HG02938 (cell line): ENCODE data around the gene CAMK1D.
"Not testable (repeated sequence)": the region's sequence is repeated elsewhere in the genome, so short reads cannot be mapped to it uniquely, and the experiment has no call there.

Experiments used
- ATAC-seq: cut with Tn5 transposase; IDR thresholded peaks from one replicate; pipeline ENCODE4 v1.9.1; 2021; ENCODE audit warnings: mild to moderate bottlenecking, moderate library complexity; ENCODE audit not compliant: unreplicated experiment

CAMK1D gene

DNA sequence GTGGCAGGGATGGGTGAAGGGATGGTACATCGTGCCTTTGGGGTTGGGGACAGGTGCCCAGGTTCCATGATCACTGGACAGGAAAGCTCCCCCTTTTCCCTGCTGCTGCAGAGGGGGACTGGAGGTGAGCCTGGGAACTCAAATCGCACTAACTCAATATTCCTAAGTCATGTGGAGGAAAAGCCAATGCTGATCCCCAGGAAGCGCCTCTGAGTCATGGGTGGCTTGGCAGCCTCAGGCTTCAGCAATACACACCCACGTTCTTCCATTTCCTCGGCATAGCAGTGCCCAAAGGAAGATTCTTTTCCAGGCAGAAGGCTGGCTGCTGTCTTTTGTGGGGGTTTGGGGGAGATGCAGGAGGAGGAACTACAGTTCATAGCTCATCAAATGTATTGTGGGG is 486.4 kb downstream of the CAMK1D start:
- no peak for ATAC-seq

DNA sequence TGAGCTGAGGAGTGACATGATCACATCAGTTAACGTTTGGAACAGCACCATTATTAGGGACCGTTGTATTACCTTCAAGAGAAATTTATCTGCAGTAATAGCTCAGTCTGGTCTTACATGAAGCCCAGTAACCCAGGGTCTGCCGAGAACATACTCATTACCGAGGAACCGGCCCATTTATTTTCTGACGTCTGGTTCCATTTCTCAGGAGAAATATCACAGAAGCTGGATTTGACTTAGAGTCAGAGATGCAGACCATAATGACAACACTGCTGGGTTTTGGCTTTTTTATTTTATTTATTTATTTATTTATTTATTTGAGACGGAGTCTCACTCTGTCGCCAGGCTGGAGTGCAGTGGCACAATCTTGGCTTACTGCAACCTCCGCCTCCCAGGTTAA is 489.0 kb downstream of the CAMK1D start:
- ATAC-seq, result no peak

DNA sequence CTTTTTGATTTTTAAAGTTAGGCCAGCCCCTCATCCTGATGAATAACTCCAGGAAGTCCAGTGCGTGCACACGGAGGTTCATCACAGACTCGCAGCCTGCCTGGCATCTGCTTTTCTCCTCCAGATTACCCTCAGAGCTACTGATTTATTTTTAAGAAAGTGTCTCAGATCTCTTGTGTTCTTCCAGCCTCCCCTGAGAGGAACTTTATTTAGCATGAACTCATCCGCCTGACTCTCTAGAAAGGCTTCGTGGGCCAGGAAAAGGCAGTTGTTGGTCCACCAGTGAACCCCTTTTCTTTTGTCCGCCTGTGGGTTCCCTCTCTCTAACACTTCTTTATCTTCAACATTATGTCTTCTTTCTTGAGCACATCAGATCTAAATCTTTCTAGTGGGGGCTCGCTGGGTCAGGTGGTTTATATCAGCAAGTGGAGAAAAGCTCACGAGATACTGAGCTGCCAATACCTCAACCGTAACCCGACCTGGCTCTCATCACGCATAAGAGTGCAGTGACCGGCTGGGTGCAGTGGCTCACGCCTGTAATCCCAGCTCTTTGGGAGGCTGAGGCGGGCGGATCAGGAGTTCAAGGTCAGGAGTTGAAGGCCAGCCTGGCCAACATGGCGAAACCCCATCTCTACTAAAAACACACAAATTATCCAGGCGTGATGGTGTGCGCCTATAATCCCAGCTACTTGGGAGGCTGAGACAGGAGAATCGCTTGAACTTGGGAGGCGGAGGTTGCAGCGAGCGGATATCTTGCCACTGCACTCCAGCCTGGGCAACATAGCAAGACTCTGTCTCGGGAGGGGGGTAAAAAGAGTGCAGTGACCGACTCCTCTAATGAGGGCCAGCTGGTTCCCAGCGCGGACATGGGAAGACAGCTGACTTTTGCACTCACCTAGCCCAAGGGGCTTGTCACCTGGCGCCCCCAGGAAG is 489.9 kb downstream of the CAMK1D start:
- ATAC-seq, result no peak

DNA sequence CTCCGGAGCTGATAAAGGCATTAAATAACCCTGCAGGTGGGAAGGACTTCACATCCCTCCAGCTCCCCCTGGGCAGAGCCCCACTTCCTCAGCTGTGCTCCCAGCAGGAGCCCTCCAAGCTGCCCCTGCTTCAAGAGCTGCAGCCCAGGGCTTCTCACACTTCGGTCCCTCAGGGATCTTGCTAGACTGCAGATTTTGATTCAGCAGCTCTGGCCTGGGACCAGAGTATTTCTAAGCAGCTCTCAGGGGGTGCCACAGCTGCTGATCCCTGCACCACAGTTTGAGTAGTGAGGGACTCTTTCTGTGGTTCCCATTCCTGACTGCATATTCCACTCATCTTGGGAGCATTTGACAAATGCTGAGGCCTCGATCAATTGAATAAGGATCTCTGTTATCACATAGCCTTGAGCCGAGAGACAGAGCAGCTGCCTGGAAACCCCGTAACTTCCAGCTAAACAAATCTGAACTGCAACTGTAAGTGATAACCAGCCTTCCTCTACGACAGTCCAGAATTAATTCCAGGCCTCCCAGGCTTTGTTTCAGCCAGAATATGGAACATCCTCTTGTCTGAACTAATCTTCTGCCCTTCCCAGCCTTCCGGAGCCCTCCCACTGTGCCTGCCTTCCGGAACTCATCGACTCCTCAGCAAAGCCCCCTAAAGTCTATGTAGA is 490.7 kb downstream of the CAMK1D start:
- no peak for ATAC-seq

DNA sequence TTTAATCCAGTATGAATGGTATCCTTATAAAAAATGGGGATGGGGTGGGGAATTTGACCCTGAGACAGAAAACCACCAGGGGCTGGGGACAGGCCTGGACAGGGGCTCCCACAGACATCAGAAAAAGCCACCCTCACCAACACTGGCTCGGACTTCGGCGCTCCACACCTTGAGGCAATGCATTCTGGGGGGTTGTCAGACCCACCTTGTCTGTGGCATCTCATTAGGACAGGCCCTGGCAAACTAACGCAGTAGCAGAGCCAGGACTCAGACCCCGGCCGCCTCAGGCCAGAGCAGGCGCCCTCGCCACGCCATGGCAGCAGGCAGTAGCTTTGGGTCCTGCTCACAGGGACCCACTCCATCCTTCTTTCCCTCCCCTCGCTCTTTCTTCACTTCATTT is 492.1 kb downstream of the CAMK1D start:
- no peak for ATAC-seq

DNA sequence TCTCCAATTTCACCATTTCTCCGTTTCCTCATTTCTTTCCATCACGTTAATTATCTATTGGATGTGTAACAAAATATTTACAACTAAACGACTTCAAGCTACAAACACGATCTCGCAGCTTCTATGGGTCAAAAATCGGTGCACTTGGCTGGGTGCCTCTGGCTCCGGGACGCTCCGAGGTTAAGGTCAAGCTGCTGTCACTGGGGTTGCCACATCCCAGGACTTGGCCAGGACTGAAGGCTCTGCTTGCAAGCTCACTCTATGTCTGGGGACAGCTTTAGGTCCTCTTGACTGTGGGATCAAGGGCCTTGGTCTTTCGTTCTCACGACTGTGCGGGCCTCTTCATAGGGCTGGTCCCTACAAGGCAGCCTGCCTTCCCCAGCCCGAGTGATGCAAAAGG is 492.5 kb downstream of the CAMK1D start:
- no peak for ATAC-seq

DNA sequence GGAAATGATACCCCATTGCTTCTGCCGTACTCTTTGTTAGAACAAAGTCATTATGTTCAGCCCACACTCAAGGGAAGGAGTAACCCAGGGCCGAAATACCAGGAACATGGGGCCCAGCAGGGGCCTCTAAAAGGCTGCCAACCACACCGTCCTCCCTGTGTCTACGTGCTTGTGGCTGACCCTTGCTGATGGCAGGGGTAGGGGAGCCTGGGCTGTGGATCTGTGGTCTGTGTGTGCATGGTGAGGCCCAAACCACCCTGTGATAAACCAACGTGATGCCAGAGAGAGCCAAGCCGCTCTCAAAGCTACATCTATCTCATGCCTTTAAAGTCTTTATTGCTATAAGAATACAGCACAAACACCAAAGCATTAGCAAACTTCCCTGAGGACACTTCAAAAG is 493.0 kb downstream of the CAMK1D start:
- no peak for ATAC-seq

DNA sequence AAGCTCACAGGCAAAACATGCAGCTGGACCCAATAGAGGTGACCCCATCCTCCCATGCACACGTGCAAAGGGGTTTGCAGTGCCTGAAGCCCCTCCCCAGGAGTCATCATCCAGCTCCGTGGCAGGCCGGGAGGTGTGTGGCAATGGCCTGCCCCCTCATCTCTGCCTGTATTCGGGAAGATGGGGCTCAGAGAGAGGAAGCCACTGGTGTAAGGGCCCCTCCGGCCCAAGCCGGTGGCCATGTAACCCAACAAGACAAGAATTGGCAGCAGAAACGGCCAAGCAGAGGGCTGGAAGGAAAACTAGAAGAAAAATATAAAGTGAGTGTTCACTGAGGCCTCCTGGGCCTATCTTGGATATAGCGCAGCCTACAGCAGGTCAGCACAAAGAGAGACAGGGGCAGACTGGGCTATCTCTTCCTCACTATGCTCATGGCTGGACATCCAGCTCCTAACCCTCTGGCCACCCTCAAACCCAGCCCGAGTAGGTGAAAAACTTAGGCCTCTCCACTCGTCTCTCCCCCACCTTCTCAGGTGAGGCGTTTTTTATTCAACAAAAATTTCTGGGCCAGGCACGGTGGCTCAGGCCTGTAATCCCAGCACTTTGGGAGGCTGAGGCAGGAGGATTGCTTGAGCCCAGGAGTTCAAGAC is 494.1 kb downstream of the CAMK1D start:
- no peak for ATAC-seq

DNA sequence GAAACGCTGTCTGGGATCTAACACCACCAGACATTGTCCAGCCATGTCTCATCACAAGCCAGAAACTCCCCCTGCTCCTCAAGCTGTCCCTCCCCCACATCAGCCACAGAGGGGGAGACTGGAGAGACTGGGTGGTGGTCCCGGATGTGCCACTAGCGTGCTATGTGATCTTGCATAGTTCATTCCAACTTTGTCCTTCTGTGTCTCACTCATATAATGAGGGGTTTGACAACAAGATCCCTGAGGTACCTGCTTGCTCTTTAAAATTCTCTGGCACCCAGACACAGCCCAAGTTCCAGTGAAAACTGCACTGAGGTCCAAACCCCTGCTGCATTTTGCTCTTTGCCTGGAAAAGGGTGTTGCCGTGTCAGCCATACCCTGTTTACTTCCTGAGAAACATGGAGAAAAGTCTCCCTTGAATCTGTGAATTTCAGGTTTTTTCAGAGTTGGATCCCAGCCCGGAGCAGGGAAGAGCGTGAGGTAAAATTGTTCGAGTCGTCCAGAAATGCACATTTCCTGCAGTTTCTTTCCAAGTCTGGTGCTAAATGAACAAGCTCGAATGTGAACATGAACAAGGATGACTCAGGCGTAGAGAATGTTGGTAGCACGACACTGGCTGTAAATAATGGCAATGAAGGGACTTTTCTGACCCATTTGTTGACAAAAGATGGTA is 495.6 kb downstream of the CAMK1D start:
- no peak for ATAC-seq

DNA sequence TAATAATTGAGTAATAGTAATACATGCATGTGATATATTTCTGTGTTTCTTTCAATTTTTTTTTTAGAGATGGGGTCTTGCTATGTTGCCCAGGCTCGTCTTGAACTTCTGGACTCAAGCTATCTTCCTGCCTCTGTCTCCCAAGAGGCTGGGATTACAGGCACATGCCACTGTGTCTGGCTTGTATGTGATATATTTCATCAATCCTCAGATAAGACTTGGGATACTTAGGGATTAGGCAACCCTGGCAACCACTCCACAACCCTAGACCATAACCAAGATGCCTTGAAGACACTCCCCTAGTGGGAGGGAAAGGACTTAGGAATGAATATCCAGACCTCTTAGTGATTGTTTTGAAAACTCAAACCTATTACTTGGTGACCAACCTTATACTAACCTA is 497.4 kb downstream of the CAMK1D start:
- no peak for ATAC-seq

DNA sequence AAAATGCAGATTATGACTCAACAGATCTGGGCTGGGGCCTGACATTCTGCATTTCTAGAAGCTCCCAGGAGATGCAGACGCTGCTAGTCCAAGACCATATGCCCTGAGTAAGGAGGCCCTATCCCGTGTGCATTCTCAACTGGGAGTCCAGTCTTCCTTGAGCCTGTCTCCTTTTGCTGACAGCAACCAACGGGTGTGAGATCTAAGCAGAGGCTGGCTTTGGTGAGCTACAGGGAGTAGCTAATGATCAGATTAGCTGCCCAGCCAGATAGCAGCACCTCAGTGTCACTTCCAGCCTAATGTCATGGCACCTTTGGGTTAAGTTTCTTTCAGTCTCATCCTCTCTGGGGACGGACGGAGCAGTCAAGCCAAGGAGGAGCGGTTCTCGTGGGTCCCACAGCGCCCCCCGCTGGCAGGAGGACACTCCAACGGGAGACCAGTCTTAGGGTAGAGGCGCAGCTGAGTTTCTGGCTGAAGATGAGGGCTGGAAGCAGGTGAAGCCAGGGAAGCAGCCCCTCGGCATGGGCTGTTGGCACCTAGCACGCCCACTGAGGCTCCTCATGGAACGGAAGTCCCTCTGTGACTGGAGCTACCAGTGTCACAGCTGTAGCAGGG is 498.1 kb downstream of the CAMK1D start:
- ATAC-seq, result no peak

DNA sequence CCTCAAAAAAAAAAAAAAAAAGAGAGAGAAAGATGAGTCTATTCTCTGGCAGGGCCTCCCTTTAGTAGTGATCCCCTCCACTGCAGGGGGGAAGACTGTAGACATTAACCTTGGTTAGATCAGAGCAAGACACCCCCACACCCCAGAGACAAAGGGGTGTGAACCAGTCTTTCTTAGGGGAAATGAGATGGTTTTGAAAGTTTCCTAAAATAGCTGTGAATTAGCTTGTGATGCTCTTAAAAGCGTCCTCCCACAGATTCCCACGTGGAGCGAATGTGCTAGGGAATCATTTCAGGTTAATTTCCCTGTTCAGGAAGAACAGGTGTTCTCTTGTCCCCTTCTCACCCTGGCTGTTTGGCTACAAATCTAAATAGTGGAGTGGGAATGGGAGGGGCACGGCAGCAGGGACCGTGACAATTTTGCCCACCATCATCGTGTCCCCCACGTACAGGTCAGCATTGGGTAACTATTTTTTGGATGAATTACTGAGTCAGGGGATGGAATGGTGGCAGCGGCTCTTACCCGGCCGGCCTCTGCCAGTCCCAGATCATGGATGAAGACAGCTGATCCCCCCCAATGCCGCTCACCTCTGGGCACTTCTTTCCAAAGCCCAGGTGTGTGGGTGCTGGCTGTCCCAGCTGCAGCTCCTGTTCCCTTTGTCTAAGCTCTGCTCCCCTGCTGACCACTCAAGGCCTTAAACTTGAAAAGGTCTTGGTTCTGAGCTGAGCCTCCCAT is 499.3 kb downstream of the CAMK1D start:
- ATAC-seq, result no peak

DNA sequence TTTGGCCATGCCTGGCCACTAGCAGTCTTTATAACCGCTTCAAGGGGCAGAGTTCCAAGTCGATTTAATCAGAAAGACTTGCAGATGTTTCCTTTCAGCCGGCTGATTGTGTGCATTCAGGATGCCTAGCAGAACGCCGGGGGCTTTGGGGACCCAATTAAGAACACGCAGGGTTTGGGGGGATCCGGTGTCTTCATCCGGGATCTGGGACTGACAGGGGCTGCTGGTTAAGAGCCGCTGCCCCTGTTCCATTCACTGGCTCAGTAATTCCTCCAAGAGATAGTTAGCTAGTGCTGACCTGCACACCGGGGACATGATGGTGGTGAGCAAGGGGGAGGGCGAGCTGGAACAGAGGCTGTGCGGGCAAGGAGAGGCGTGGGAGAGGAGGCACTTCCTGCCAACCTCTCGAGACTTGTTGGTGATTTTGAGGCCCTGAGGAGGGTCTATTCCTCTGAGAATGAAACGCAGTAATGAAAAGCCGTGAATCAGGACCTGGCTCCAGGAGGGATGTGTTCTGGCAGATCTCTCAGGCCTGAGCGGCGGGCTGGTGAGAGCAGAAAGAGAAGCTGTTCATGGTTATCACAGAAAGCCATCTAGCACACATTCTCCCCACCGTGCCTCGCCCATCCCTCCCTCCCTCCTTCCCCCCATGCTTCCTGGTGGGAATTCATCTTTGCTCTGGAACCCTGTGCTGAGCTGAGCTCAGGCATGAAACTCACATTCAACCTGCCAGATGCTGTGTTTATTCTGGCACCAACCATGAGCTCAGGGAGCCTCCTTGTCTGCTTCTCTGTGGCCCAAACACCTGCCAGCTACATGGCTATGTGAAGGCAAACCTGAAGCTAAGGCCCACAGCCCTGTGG is 500.2 kb downstream of the CAMK1D start:
- ATAC-seq, result no peak

DNA sequence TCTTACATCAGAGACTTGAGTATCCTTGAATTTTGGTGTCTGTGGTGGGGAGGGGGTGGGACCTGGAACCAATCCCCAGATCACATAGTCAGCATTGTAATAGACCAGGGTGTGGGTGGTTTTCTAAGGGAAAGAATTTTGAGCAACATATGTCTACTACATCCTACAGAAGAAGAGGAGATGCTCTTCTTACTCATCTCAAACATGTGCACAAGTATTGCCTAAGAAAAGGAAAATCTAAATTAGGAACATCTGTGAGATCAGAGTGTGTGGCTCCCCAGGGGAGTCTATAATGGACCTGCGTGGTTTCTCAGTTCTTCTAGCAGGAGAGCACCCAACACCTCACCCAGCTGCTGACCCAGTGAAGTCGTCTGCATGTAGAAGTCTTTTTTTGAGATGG is 503.3 kb downstream of the CAMK1D start:
- ATAC-seq, result no peak

DNA sequence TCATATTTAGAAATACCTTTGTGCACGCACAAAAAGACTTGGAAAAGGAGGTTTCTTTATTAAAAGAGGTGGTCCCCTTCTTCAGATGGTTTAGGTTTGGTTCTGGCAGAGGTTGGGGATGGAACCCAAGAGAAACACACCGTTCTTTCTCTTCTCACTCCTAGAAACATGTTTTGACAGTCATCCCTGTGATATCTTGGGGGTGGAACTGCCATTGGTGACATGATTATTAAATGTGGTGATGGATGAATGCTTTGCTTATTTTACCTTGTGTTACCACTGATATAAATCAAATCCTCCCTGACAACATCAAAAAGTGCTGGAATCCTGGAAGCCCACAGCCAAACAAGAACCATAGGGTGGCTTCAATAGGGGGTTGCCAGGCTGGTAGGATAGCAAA is 505.6 kb downstream of the CAMK1D start:
- ATAC-seq, result no peak

DNA sequence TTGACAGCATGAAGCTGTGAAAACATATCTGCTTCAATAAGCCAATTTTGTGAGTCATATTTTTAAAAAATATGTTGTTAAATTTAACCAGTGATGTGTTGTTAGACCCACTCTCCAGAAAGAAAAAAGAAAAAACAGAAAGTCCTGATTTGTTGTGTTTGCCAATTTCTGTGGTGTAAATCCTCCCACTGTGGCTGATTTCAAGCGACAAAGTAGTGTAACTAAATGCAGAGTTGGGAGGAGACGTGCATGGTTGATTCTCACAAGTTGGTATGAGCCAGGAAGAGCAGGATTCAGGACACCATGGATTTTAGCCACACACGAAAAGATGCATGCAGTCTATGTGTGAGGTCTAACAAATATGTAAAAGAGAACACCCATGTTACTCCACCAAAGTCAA is 513.1 kb downstream of the CAMK1D start:
- ATAC-seq, result no peak

DNA sequence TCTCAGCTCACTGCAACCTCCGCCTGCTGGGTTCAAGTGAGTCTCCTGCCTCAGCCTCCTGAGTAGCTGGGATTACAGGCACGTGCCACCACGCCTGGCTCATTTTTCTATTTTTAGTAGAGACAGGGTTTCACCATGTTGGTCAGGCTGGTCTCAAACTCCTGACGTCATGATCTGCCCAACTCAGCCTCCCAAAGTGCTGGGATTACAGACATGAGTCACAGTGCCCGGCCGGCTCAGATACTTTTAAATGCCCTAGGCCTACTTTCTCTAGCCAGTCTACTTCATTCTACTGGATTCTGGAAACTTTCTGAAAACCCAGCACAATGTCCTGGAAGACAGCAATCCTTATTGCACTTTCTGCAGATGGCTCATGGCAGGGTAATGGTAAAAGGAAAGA is 516.2 kb downstream of the CAMK1D start:
- not testable (repeated sequence) for ATAC-seq

DNA sequence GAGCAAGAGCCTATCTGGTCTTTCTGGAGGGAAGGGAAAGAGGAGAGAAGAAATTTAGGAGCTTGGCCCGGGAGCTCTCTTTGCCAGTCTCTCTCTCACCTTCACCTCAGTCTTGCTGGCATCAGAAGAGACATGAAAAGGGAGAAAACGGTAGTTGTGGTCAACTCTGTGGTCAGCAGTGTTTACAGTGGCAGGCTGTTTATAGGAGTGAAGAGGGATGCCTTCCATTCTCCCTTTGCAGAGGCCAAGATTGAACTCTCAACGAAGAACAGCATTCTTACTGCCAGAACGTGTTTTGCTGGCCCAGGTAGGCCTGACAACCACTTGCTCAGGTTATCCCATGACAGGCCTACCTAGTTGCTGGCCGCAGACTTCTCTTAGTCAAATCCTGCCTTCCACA is 518.9 kb downstream of the CAMK1D start:
- ATAC-seq, result no peak

DNA sequence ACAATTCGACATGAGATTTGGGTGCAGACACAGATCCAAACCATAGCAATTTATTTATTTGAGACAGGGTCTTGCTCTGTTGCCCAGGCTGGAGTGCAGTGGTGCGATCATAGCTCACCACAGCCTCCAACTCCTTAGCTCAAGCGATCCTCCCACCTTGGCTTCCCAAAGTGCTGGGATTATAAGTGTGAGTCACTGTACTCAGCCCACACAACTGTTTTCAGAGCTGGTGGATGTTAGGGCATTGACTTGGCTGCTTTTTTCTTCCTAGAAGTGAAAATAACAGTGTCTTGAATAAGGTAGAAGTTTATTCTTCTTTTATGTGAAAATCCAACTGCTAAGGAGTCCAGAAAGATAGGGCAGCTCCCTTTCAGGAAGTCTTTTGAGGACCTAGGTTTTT is 520.1 kb downstream of the CAMK1D start:
- no peak for ATAC-seq
